ENCODE measurements around the gene PRPF19.

GRCh38 chr11:60923326-60923725 lies 16.9 kb upstream of the PRPF19 start:
- TF ChIP-seq, protein P1, sequence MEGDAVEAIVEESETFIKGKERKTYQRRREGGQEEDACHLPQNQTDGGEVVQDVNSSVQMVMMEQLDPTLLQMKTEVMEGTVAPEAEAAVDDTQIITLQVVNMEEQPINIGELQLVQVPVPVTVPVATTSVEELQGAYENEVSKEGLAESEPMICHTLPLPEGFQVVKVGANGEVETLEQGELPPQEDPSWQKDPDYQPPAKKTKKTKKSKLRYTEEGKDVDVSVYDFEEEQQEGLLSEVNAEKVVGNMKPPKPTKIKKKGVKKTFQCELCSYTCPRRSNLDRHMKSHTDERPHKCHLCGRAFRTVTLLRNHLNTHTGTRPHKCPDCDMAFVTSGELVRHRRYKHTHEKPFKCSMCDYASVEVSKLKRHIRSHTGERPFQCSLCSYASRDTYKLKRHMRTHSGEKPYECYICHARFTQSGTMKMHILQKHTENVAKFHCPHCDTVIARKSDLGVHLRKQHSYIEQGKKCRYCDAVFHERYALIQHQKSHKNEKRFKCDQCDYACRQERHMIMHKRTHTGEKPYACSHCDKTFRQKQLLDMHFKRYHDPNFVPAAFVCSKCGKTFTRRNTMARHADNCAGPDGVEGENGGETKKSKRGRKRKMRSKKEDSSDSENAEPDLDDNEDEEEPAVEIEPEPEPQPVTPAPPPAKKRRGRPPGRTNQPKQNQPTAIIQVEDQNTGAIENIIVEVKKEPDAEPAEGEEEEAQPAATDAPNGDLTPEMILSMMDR (IDR thresholded peaks at IDR 0.05), result no peak
- no peak for TF ChIP-seq ZFX (IDR thresholded peaks at IDR 0.05; ENCODE audit: borderline replicate concordance)
